ENCODE data around the gene RHOBTB3.

The RHOBTB3 gene

GRCh38 chr5:95721582-95722295 lies 9.4 kb upstream of the RHOBTB3 start:
- no peak for TF ChIP-seq MAX (IDR thresholded peaks at IDR 0.05; ENCODE audit: low read depth, low read length)
- TF ChIP-seq POLR2A (IDR thresholded peaks at IDR 0.05; ENCODE audit: extremely low read depth, insufficient read length): no peak
- no peak for TF ChIP-seq MYC (IDR thresholded peaks at IDR 0.05; ENCODE audit: low read depth, low read length)
- TF ChIP-seq CTCF (IDR thresholded peaks at IDR 0.05; ENCODE audit: low read depth, low read length): no peak
- DNase-seq (ENCODE audit: low read depth): no peak
- H3K4me3 ChIP-seq (ENCODE audit: low read depth, low read length): no peak overlapping the region

- DNase-seq (ENCODE audit: low read depth): peak; percentile 74
Measured at GRCh38 chr5:95723632-95724369, 7.3 kb upstream of the RHOBTB3 start.

GRCh38 chr5:95725071-95725820 lies 5.9 kb upstream of the RHOBTB3 start:
- no peak overlapping the region for H3K4me3 ChIP-seq (ENCODE audit: low read depth, low read length)
- DNase-seq (ENCODE audit: low read depth): peak; percentile 58
- TF ChIP-seq CTCF (IDR thresholded peaks at IDR 0.05; ENCODE audit: low read depth, low read length) (no peak), POLR2A (IDR thresholded peaks at IDR 0.05; ENCODE audit: extremely low read depth, insufficient read length) (no peak), MYC (IDR thresholded peaks at IDR 0.05; ENCODE audit: low read depth, low read length) (no peak), MAX (IDR thresholded peaks at IDR 0.05; ENCODE audit: low read depth, low read length) (no peak)

More at GRCh38 chr5:95723632-95724369, 7.3 kb upstream of the RHOBTB3 start:
- TF ChIP-seq MAX (IDR thresholded peaks at IDR 0.05; ENCODE audit: low read depth, low read length) (no peak), CTCF (IDR thresholded peaks at IDR 0.05; ENCODE audit: low read depth, low read length) (no peak), POLR2A (IDR thresholded peaks at IDR 0.05; ENCODE audit: extremely low read depth, insufficient read length) (no peak), MYC (IDR thresholded peaks at IDR 0.05; ENCODE audit: low read depth, low read length) (no peak)
- no peak overlapping the region for H3K4me3 ChIP-seq (ENCODE audit: low read depth, low read length)

- TF ChIP-seq POLR2A (IDR thresholded peaks at IDR 0.05; ENCODE audit: extremely low read depth, insufficient read length) (no peak), MAX (IDR thresholded peaks at IDR 0.05; ENCODE audit: low read depth, low read length) (no peak), CTCF (IDR thresholded peaks at IDR 0.05; ENCODE audit: low read depth, low read length) (no peak), MYC (IDR thresholded peaks at IDR 0.05; ENCODE audit: low read depth, low read length) (no peak)
- DNase-seq (ENCODE audit: low read depth): peak; percentile 38
- H3K4me3 ChIP-seq (ENCODE audit: low read depth, low read length): no peak overlapping the region
Measured at GRCh38 chr5:95725937-95726810, 5.0 kb upstream of the RHOBTB3 start.

All from NB4 (cell line).